Left ventricle myocardium superior (tissue), 1 donor: ENCODE results near the gene C14orf119. TPM values are rescaled to one million over a fixed set of nuclear protein-coding genes. Genes with fewer than 3 reads are reported as not detected.

Source experiments
- ATAC-seq: fragments of 200-7000 bp; cut with Tn5 transposase; one replicate; pipeline ENCODE4 v1.9.1; 2020; ENCODE audit warnings: mild to moderate bottlenecking, moderate library complexity
- DNase-seq: peaks from one replicate; pipeline ENCODE4 v3.0.0-alpha.2; 2020
- intact Hi-C: fragments of 100-400 bp; cut with micrococcal nuclease; formaldehyde crosslinking; loops from one replicate; pipeline ENCODE4 v1.11.0; 2022
- total RNA-seq: library from RNA; stranded (reverse); fragmentation: NEBNext Ultra II Directional; extraction: Animal tissue kit (Norgen Biotek cat#: 25700); gene quantifications from one replicate; pipeline ENCODE4 v1.2.1, GENCODE V29; 2021
- donor health status: DM: no; HTN: yes; CAD: no; lungs with severe emphysema.

C14orf119 gene
- total RNA-seq, 1 donor from 2014 or later, result 23.6 TPM

DNA sequence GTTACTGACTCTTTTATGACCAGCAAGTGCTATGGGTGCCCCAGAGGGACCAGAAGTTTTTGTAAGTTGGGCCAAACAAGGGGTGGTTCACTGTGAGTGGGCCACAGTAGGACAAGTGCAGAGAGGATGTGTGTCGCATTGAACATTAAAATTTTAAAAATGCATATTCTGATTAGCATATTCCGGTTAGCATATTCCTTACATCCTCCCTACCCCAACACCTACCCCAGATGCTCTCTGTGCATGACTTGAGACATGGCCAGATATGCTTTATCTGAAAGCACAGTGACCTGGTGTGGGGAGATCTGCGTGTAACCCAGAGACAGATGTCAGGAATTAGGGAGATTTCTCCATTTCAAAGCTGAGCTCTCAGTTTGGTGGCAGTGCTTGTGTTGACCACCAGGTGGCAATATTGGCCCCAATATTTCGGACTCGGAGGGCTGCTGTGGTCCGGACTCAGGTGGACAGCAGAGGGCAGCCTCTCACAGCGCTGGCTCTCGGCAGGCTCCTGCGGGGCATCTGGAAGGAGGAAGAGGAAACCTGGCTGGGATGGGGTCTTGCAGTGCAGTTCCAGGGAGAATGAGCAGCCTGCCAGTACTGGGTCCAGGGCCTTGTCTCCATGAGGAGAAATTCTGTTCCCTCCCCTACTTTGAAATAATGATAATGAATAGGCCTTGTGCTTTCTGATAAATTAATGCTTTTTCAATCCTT is 25.4 kb downstream of the C14orf119 start:
- intact Hi-C loops, result loop anchor here (1.0 kb wide), 1 partner anchor 67 kb away; no protein-coding TSS in a partner anchor
- DNase-seq (peak; percentile 92), ATAC-seq (peak; percentile 81)

DNA sequence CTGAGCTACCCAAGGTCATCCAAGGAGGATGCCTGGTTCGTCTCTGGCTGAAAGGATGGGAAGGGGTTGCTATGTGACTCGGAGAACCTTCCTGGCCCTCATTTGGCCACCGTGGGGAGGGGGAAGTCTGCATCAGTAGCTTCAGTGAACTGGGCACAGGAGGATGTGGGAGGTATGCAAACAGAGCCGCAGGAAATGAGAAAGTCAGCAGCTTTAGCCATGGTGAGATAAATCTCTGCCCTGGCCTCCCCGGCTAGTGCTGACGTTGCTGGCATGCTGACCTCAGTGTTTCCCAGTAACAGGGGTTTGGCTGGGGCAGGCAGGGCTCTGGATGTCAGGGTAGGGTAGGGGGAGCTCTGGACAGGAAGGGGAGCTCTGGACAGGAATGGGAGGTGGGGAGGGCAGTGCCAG is 26.1 kb downstream of the C14orf119 start:
- no peak for DNase-seq
- intact Hi-C loops, result no loop called here
- ATAC-seq, result peak; percentile 27

DNA sequence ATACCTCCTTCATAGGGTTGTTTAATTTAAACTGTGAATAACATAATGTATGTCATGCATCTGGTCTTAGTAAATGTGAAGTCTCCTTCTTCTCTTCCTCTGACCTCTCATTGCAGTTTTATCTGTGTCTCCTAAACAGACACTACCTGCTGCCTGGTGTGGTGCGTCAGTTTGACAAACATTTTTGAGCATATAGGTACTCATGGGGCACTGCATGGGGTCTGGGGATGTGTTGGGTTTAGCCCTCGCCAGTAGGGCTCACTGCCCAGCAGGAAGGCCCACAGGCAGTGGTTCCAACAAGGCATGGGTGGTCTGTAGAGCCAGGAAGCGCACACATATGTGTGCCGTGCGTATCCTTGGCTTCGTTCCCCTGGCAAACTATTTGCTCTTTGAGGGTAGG is 26.8 kb downstream of the C14orf119 start:
- DNase-seq (no peak), ATAC-seq (no peak)
- intact Hi-C loops, result no loop called here

DNA sequence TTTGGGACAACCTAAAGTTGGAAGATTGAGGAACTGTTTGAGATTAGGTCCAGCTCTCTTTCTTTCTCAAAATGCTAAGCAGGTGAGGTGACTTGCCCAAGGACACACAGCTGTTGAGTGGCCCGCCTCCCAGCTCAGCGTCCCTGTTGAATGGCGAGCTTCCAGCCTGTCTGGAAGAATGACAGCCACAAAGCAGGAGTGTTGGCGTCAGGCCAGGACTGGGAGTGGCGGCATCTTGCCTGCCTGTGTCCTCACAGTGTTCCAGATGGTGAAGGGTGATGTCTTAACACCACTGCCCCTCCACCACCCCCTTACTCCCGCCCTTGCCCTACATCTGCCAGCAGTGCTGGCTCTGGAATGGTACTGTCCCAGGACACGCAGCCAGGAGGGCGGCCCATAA is 28.1 kb downstream of the C14orf119 start:
- intact Hi-C loops, result no loop called here
- ATAC-seq, result peak; percentile 82
- peak; percentile 89 for DNase-seq

DNA sequence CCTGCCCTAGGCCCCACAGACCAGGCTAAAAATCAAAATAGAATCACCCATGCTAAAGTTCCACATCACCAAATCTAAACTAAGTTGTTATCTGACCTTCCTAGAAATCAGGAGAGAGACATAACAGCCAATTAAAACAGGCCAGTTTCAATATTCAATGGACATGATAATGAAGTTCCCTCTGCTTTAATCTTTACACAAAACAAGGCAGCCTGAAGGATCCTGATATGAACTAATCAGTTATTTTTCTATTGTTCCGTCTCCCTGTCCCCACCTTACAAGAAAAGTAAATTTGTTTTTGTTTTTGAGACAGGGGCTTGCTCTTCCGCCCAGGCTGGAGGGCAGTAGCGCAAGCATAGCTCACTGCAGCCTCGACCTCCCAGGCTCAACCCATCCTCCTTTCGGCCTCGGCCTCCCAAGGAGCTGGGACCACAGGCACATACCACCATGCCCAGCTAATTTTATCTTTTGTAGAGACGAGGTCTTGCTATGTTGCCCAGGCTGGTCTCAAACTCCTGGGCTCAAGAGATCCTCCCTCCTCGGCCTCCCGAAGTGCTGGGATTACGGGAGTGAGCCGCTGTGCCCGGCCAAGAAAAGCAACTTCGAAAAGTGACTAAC is 29.1 kb downstream of the C14orf119 start:
- no peak for DNase-seq
- intact Hi-C loops, result no loop called here
- ATAC-seq, result no peak

DNA sequence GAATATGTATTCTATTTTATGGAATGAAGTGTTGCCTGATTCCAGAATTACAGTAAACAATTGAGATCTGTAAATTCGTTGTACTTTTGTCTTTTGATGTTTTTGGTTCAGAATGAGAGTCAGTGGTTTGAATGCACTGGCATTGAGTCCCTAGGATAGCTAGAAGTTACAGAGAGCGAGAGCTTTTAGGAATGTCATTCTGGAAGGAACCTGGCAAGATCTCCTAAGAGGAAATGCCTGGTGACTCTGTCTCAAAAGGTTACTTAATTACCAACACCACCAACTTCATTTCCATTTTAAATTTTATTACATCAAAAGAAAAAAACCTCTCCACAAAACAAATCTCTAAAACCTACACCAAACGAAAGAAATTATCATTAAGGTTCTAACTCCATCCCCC is 29.7 kb downstream of the C14orf119 start:
- DNase-seq (no peak), ATAC-seq (no peak)
- intact Hi-C loops, result no loop called here

DNA sequence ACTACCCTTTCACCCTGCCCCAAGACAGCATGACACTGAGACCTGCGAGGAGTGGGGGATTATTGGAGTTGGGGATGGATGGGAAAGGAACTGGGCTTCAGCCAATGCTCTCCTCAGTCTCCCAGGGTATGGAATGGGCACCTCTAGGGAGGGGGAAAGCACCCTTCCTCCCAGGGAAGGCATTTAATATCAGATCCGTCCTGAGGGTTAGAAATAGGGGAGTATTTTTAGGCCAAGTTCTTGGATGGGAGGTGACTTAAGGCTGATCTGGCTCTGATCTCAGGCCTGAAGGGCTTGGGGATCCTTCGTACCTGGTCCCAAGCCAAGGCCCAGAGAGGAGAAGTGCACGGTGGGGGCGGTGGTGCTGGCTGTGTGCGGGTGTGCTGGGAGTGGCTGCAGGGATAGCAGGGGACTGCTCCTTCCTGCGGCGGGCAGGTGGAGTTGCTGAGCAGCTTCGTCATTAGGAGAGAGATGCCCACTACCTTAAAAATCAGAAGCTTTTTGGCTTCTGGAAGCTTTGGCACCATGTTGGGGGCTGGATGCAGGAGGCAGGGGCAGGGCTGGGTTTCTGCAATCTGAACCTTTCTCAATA is 30.7 kb downstream of the C14orf119 start:
- intact Hi-C loops, result no loop called here
- ATAC-seq (peak; percentile 21), DNase-seq (no peak)

DNA sequence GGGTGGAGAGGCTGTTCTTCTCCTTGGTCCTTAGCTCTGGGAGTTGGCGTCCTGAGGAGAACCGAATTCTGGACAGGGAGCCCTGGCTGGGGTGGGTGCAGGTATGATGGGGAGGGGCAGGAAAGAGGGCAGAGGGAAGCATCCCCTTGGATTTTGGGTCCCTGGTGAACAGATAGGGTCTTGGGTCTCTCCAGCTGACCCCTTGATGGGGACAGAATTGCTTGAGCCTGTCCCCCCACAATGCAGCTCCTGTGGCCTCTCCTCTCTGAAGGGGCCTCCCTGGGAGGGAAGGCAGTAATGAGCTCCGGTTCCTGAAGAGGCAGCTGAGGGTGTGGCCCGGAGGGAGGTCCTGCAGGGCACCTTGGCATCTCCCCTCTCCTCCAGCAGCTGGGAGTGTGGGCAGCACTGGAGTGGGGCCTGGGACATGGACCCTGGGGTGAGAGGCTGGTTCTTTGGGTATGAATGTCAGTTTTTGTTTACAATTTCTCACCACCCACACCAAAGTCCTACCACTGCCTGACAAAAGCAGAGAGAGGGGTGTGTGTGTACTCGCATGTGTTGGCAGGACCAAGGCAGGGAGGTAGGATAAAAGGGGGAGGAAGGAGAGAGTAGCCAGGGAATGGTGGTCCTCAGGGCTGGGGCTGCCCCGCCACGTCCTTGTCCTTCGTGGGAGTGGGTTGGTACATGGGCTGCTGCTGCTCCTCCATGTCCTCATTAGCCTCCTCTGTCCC is 31.4 kb downstream of the C14orf119 start:
- intact Hi-C loops, result no loop called here
- no peak for ATAC-seq
- no peak for DNase-seq

DNA sequence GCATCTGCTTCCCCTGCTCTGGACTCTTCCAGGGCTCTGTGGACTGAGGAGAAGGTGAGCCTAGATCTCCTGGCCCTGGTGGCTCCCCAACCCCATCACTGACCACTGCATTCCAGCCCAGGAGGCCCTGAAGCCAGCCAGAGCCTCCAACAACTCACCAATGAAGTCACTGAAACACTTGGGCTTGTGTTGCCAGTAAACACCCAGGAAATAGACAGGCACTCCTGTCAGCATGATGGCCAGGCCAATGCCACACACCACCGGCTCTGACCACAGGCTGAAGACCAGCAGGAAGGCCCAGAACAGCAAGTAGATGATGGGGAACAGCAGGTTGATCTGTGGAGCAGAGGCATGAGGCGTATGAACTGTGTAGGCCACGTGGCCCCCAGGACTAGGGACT is 32.6 kb downstream of the C14orf119 start:
- intact Hi-C loops, result no loop called here
- ATAC-seq (no peak), DNase-seq (no peak)

DNA sequence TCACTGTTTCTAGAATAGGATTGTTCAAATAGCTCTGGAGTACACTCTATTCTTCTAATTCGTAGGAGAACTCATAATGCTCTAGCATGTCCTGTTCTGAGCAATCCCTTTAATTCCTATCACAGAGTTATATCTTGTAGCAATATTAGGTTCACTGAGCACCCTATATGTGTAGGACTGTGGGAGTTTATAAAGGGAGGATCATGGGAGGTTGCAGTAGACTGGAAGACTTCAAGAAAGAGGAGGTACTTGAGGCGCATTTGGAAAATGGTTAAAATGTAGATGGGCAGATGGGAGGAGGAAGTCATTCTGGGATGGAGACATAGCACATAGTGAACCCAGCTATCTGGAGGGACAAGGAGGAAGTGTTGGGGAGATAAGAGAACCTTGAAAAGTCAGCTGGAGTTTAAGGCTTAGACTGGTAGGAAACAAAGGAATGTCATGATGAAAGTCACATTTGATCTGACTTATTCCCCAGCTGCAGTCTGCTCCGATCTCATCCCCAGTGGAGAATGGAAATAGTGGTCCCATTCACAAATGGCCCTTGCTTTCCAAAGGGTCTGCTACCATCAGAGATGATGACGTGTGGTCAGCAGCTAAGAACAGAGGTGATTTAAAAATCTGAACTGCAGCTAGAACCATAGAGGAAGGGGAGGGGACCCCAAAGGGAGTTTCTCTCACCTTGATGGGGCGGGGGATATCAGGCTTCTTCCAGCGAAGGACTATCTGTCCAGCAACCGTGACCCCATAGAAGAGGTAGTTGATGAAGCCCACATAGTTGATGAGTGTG is 33.9 kb downstream of the C14orf119 start:
- intact Hi-C loops, result no loop called here
- ATAC-seq, result no peak

DNA sequence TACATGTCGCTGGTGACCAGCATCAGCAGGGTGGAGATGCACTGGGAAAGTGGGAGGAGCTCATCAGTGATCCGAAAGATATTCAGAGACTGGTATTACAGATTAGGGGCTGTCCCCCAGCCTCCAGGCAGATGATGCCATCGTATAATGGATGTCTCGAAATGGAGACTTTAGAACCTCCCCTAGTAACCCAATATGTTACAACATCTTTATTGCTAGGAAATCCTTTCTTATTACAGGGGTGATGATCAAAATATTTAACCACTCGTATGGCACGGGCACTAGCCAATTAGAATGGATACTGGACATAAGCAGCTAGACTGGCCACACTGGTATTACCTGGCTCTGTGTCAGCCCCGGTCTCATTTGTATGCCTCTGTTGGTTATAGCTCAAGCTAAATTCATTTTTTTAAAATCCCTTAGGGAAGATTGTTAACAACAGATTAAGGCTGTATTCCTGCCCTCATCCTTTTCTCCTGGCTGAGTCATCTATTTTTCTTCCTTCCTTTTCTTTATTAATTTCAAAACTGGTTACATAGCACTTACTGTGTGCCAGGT is 34.5 kb downstream of the C14orf119 start:
- DNase-seq (no peak), ATAC-seq (no peak)
- intact Hi-C loops, result no loop called here

More for the DNA sequence above, 33.9 kb downstream of the C14orf119 start:
- DNase-seq, result no peak

DNA sequence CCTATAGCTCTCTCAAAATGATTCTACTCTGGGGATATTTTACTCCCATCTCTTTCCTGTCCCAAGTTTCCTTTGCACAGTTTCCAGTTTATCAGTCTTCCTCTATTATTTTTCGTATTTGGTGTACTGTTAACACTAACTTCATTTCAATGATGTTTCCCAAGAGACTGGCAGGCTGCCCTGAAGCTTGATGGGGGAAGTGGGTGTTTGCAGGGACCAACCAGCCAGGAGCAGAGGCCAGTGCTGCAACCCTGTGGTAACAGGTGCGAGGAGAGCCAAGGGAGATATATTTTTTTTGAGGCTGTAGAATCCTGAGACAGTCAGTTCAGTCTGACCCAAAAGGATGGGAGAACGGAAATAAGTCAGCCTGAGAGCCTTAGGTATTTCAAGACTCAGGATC is 35.6 kb downstream of the C14orf119 start:
- DNase-seq, result peak; percentile 55
- intact Hi-C loops, result no loop called here
- peak; percentile 33 for ATAC-seq

DNA sequence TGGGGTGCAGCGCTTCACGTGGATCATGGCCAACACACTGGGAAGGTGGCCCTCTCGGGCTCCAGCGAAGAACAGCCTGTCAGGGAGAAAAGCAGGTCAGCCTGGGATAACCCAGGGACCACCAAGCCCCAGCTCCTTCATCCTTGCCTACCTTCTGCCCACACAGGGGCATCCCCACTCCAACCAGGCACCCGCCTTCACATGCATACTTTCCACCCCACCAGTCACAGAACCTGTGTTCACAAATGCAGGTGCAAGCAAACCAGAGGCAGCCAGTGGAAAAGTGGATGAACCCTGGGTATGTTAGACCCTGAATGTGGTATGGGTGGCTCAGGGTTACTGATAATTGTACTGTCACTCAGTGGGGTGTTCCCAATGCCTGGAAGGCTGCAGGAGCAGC is 36.2 kb downstream of the C14orf119 start:
- ATAC-seq, result no peak
- no peak for DNase-seq
- intact Hi-C loops, result no loop called here

DNA sequence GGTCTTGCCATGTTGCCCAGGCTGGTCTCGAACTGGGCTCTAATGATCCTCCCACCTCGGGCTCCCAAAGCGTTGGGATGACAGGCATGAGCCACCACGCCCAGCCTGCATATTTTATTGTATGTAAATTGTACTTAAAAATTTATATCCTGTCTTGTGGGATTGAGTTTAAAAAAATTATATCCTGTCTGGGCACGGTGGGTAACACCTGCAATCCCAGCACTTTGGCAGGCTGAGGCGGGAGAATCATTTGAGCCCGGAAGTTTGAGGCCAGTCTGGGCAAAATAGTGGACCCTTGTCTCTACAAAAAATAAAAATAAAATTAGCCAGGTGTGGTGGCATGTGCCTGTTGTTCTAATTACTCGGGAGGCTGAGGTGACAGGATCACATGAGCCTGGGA is 37.7 kb downstream of the C14orf119 start:
- ATAC-seq (no peak), DNase-seq (no peak)
- intact Hi-C loops, result no loop called here

DNA sequence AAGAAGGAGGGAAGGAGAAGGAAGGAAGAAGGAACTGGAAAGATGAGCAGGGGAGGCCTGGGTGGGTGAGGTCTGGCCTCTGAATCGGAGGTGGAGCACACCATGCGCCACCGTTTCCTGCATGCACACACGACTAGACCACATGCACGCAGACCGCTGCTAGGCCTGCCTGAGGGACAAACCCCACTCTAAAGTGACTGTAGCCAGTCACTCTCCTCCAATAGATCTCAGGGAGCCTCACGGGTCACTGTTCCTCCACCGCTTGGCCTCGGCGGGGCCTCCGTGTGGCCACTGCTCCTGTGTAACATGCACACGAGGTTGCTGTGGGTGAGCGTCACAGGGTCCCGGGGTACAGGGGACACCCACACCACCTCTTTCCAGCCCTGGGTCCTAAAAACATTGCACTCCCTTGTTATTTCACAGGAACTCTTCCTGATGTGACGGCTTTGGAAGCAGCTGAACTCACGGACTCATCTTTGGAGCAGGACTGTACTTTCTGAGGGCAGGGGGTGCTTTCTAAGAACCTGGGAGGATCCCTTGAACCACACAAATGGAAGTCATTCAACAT is 41.3 kb downstream of the C14orf119 start:
- ATAC-seq (no peak), DNase-seq (no peak)
- intact Hi-C loops, result no loop called here

DNA sequence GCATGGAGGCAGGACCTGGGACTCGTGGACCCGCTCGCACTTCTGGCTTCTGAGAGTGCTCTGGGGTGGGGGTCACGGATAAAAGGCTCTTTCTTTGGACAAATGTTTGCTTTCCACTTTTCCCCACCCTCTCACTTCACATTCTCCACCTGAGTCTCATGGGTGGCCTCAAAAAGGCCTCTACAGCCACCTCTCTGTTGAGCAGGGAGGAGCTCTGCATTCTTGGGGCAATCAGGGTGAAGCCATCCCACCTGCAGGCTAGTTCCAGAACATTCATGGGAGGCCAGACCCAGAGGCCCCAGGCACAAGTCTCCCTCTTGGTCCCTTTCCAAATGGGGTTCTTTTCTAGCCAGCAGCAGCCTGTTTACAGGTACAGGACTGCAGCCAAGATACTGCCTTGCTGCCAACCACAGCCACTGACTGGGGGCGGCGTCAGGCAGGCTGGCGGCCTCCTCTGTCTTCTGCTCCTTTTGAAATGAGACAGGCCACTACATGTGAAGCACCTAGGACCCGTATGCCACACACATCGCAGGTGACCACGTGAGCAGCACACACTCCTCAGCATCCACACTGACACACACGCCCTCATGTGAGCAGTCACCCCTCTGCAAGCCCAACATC is 42.0 kb downstream of the C14orf119 start:
- DNase-seq, result no peak
- peak; percentile 60 for ATAC-seq
- intact Hi-C loops, result no loop called here

DNA sequence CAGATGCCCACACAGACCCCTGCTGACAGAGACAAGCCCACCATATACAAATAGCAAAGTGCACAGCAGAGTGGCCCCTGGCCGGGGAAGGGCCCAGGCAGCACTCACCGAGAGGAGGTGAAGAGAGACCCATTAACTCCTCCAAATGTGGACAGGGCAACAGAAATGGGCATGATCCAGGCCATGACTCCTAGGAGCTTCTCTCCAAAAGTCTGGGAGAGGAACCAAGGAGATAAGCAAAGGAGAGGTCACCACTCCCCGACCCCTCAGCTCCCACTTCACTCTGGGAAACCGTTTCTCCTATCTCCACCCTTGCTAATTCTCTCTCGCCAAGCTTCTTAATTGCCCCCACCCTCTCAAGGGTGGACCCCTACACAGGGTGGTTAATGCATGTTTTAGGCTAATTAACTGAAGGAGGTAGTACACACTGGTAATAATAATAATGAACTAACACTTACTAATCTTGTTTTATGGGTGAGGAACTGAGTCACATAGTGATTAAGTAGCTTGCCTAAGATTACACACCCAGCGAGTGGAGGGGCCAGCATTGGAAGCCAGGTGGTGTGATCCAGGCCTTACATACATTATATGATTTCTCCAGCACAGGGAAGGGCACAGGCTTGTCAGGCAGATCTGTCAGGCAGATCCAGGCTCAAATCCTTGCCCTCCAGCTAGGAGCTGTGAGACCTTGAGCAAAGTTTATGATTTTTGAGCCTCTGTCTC is 42.7 kb downstream of the C14orf119 start:
- DNase-seq (no peak), ATAC-seq (no peak)
- intact Hi-C loops, result no loop called here

DNA sequence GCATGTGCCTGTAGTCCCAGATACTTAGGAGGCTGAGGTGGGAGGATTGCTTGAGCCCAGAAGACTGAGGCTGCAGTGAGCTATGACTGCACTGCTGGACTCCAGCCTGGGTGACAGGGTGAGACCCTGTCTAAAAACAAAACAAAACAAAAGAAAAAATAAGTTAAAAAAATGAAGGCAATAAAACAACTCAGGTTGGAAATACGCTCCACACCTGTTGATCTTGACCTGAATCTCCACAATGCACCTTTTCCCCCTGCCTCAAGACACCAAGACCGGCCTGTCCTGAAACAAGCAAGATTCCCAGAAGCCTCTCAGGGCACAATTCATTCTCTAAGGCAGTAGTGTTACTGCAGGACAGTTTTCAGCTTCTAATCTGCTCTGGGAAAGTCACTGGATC is 44.6 kb downstream of the C14orf119 start:
- DNase-seq (no peak), ATAC-seq (no peak)
- intact Hi-C loops, result no loop called here
